HG03095 (cell line): Measurements from ENCODE around the gene MATCAP1.

Experiments
- ATAC-seq: cut with Tn5 transposase; IDR thresholded peaks from one replicate; pipeline ENCODE4 v1.9.1; 2021; ENCODE audit warnings: moderate library complexity; ENCODE audit not compliant: unreplicated experiment

The MATCAP1 gene

GRCh38 chr16:67158637-67159600 is 24.8 kb downstream of the MATCAP1 start:
- peak; percentile 40 for ATAC-seq

- ATAC-seq: no peak
Measured at GRCh38 chr16:67157892-67158635, 25.7 kb downstream of the MATCAP1 start.

- ATAC-seq: no peak
Measured at GRCh38 chr16:67157106-67157748, 26.5 kb downstream of the MATCAP1 start.

GRCh38 chr16:67156143-67156844 is 27.5 kb downstream of the MATCAP1 start:
- no peak for ATAC-seq

- ATAC-seq: no peak
Measured at GRCh38 chr16:67155295-67156142, 28.2 kb downstream of the MATCAP1 start.

- ATAC-seq: no peak
Measured at GRCh38 chr16:67154578-67155294, 29.0 kb downstream of the MATCAP1 start.

GRCh38 chr16:67151431-67152097 is 32.2 kb downstream of the MATCAP1 start:
- no peak for ATAC-seq

GRCh38 chr16:67150833-67151396 is 32.8 kb downstream of the MATCAP1 start, which contains the start of gene B3GNT9:
TSS of gene B3GNT9 (minus strand) at chr16:67150998. CDS start at chr16:67150485, 513 bp downstream.
- no peak for ATAC-seq

- no peak for ATAC-seq
Measured at GRCh38 chr16:67150047-67150832, 33.5 kb downstream of the MATCAP1 start.

GRCh38 chr16:67149276-67150046 is 34.3 kb downstream of the MATCAP1 start:
- no peak for ATAC-seq

- ATAC-seq: no peak
Measured at GRCh38 chr16:67148656-67149275, 35.0 kb downstream of the MATCAP1 start.

- ATAC-seq: no peak
Measured at GRCh38 chr16:67148221-67148620, 35.5 kb downstream of the MATCAP1 start.

- ATAC-seq: no peak
Measured at GRCh38 chr16:67147437-67148140, 36.2 kb downstream of the MATCAP1 start.

- no peak for ATAC-seq
Measured at GRCh38 chr16:67146523-67147357, 37.0 kb downstream of the MATCAP1 start.

GRCh38 chr16:67145746-67146145 is 38.0 kb downstream of the MATCAP1 start:
- no peak for ATAC-seq
